ENCODE data around the gene SLC9A1.
A peak's percentile ranks its signal among the peaks of the same experiment; 100 is the strongest.

The SLC9A1 gene

GRCh38 chr1:27101696-27102095 lies 53.2 kb downstream of the SLC9A1 start:
- no peak for DNase-seq

- no peak for DNase-seq
These were observed 53.9 kb downstream of the SLC9A1 start for GRCh38 chr1:27101054-27101491.

GRCh38 chr1:27100335-27101053 lies 54.4 kb downstream of the SLC9A1 start:
- no peak for DNase-seq

- peak in 2 of 3 experiments; percentile 80 to 89 for DNase-seq
These were observed 55.2 kb downstream of the SLC9A1 start for GRCh38 chr1:27099587-27100334.

- DNase-seq: peak; percentile 33 to 89 (median 80)
These were observed 55.8 kb downstream of the SLC9A1 start for GRCh38 chr1:27099135-27099586.

- DNase-seq: peak in 1 of 3 experiments; percentile 57
These were observed 56.3 kb downstream of the SLC9A1 start for GRCh38 chr1:27098431-27099134.

- DNase-seq: peak; percentile 57 to 76 (median 73)
These were observed 57.4 kb downstream of the SLC9A1 start for GRCh38 chr1:27097484-27097917.

GRCh38 chr1:27095576-27095975 lies 59.3 kb downstream of the SLC9A1 start:
- DNase-seq: no peak

GRCh38 chr1:27092888-27093287 lies 62.0 kb downstream of the SLC9A1 start:
- DNase-seq: no peak

GRCh38 chr1:27090911-27091310 lies 64.0 kb downstream of the SLC9A1 start:
- no peak for DNase-seq

- no peak for DNase-seq
These were observed 67.3 kb downstream of the SLC9A1 start for GRCh38 chr1:27087371-27088220.

GRCh38 chr1:27086628-27087027 lies 68.3 kb downstream of the SLC9A1 start:
- no peak for DNase-seq

- peak in 1 of 3 experiments; percentile 7 for DNase-seq
These were observed 68.9 kb downstream of the SLC9A1 start for GRCh38 chr1:27086026-27086425.

GRCh38 chr1:27084107-27084506 lies 70.8 kb downstream of the SLC9A1 start:
- no peak for DNase-seq

GRCh38 chr1:27077968-27078367 lies 77.0 kb downstream of the SLC9A1 start:
- DNase-seq: no peak

GRCh38 chr1:27076803-27077202 lies 78.1 kb downstream of the SLC9A1 start:
- no peak for DNase-seq

GRCh38 chr1:27074175-27074780 lies 80.6 kb downstream of the SLC9A1 start:
- DNase-seq: no peak

- DNase-seq: peak; percentile 24 to 77 (median 57)
These were observed 83.9 kb downstream of the SLC9A1 start for GRCh38 chr1:27071049-27071416.

GRCh38 chr1:27070390-27071048 lies 84.4 kb downstream of the SLC9A1 start:
- peak in 1 of 3 experiments; percentile 83 for DNase-seq

- DNase-seq: no peak
These were observed 86.0 kb downstream of the SLC9A1 start for GRCh38 chr1:27068922-27069321.

GRCh38 chr1:27065999-27066630 lies 88.8 kb downstream of the SLC9A1 start:
- no peak for DNase-seq
